ENCODE results near the gene ANKRD12.

The ANKRD12 gene

DNA sequence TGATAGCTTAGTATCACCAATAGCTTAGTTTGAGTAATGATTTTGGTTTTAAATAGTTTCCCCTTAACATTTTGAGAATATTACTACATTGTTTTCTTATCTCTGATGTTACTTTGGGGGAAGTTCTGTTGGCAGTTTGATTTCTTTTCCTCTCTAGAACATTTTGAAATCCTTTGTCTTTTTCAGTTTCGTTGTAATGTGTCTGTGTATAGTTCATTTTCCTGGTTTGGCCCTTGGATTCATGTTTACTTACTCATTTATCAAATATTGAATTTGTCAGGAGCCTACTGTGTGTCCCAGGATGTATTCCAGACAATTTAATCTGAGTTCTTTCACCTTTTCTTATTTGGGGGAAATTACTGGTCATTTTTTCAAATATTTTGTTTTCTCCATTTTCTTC is 16.7 kb downstream of the ANKRD12 start:
- no peaks in the 10 kb centered on the region for H3F3A ChIP-seq (ENCODE audit: insufficient read depth, low read length)
- no peaks in the 10 kb centered on the region for H3K27me3 ChIP-seq (ENCODE audit: insufficient read depth, low read length)
- no peak overlapping the region for H3K4me3 ChIP-seq (ENCODE audit: low read depth, low read length, poor library complexity, severe bottlenecking)
- H3K9ac ChIP-seq (ENCODE audit: low read length): no peak overlapping the region
- peaks cover 21% of the 10 kb centered on the region for H3K4me1 ChIP-seq (ENCODE audit: insufficient read depth, low read length, severe bottlenecking)
- H3K9me2 ChIP-seq (ENCODE audit: low read depth, low read length): no peaks in the 10 kb centered on the region
- H2AFZ ChIP-seq (ENCODE audit: low read length): no peak overlapping the region
- peaks cover 96% of the 10 kb centered on the region for H3K79me2 ChIP-seq (ENCODE audit: insufficient read depth, low read length)
- no peaks in the 10 kb centered on the region for H4K20me1 ChIP-seq (ENCODE audit: insufficient read depth, low read length)
- H3K27ac ChIP-seq (ENCODE audit: low read depth, low read length, poor library complexity, severe bottlenecking): no peak overlapping the region
- no peak overlapping the region for H3K4me2 ChIP-seq (ENCODE audit: low read length)
- H3K9me3 ChIP-seq (ENCODE audit: low read length): no peaks in the 10 kb centered on the region
- peaks cover 7% of the 10 kb centered on the region for H3K36me3 ChIP-seq (ENCODE audit: insufficient read depth, low read length)
- TF ChIP-seq, protein P1, sequence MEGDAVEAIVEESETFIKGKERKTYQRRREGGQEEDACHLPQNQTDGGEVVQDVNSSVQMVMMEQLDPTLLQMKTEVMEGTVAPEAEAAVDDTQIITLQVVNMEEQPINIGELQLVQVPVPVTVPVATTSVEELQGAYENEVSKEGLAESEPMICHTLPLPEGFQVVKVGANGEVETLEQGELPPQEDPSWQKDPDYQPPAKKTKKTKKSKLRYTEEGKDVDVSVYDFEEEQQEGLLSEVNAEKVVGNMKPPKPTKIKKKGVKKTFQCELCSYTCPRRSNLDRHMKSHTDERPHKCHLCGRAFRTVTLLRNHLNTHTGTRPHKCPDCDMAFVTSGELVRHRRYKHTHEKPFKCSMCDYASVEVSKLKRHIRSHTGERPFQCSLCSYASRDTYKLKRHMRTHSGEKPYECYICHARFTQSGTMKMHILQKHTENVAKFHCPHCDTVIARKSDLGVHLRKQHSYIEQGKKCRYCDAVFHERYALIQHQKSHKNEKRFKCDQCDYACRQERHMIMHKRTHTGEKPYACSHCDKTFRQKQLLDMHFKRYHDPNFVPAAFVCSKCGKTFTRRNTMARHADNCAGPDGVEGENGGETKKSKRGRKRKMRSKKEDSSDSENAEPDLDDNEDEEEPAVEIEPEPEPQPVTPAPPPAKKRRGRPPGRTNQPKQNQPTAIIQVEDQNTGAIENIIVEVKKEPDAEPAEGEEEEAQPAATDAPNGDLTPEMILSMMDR (IDR thresholded peaks at IDR 0.05; ENCODE audit: low read length): no peak
- no peak for TF ChIP-seq EZH2 (IDR thresholded peaks at IDR 0.05; ENCODE audit: borderline replicate concordance, low read length)

DNA sequence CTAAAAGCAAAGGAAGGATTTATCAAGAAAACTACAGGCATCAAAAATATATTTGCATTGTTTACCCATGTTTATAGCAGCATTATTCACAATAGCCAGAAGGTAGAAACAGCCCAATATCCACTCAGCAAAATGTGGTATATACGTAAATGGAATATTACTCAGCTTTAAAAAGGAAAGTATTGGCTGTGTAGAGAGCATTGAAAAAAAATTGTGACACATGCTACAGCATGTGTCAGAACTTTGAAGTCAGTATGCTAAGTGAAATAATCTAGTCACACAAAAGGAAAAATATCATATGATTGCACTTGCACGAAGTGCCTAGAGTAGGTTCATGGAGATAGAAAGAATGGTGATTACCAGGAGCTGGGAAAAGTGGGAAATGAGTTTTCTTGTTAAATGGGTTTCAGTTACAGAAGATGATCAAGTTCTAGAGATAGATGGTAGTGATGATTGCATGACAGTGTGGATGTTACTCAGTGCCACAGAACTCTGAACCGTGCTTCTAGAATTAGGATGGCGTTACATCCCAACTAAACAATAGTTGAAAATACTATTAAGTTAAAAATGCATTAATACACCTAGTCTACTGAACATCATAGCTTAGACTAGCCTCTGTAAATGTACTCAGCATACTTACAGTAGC is 20.1 kb downstream of the ANKRD12 start:
- Histone ChIP-seq H3K9ac (ENCODE audit: low read length) (no peak overlapping the region), H3K4me2 (ENCODE audit: low read length) (no peak overlapping the region), H3K4me3 (ENCODE audit: low read depth, low read length, poor library complexity, severe bottlenecking) (no peak overlapping the region), H3F3A (ENCODE audit: insufficient read depth, low read length) (no peaks in the 10 kb centered on the region), H3K9me3 (ENCODE audit: low read length) (peaks cover 5% of the 10 kb centered on the region; the same call in 1 of the 2 replicates), H3K36me3 (ENCODE audit: insufficient read depth, low read length) (peaks cover 18% of the 10 kb centered on the region), H3K4me1 (ENCODE audit: insufficient read depth, low read length, severe bottlenecking) (no peaks in the 10 kb centered on the region), H3K9me2 (ENCODE audit: low read depth, low read length) (no peaks in the 10 kb centered on the region), H3K27ac (ENCODE audit: low read depth, low read length, poor library complexity, severe bottlenecking) (no peak overlapping the region), H3K27me3 (ENCODE audit: insufficient read depth, low read length) (no peaks in the 10 kb centered on the region), H4K20me1 (ENCODE audit: insufficient read depth, low read length) (no peaks in the 10 kb centered on the region), H3K79me2 (ENCODE audit: insufficient read depth, low read length) (peaks cover 86% of the 10 kb centered on the region), H2AFZ (ENCODE audit: low read length) (no peak overlapping the region)
- TF ChIP-seq EZH2 (IDR thresholded peaks at IDR 0.05; ENCODE audit: borderline replicate concordance, low read length): no peak
- TF ChIP-seq, protein P1 (IDR thresholded peaks at IDR 0.05; ENCODE audit: low read length): no peak

DNA sequence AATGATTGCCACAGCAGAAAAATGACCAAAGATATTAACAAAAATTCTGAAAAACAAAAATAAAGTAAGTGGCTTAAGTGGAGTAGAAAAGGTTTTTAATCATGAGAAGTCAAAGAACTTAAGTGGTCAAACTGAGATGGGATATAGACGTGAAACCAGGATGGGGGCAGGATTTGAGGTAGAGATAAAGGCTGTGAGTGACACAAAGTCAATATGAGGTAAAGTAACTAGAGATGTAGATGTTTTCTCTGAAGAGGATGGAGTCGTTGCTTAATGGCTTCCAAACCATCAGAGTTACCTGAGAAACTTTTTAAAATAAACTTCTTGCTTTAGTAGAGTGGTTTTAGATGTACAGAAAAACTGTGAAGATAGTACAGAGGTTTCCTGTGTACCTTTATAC is 21.2 kb downstream of the ANKRD12 start:
- no peak overlapping the region for H3K4me3 ChIP-seq (ENCODE audit: low read depth, low read length, poor library complexity, severe bottlenecking)
- no peak overlapping the region for H2AFZ ChIP-seq (ENCODE audit: low read length)
- H3K27me3 ChIP-seq (ENCODE audit: insufficient read depth, low read length): no peaks in the 10 kb centered on the region
- no peaks in the 10 kb centered on the region for H3K9me2 ChIP-seq (ENCODE audit: low read depth, low read length)
- H3F3A ChIP-seq (ENCODE audit: insufficient read depth, low read length): no peaks in the 10 kb centered on the region
- no peak overlapping the region for H3K4me2 ChIP-seq (ENCODE audit: low read length)
- peaks cover 8% of the 10 kb centered on the region; the same call in 1 of the 2 replicates for H3K9me3 ChIP-seq (ENCODE audit: low read length)
- TF ChIP-seq, protein P1 (IDR thresholded peaks at IDR 0.05; ENCODE audit: low read length): no peak
- TF ChIP-seq EZH2 (IDR thresholded peaks at IDR 0.05; ENCODE audit: borderline replicate concordance, low read length): no peak
- H3K4me1 ChIP-seq (ENCODE audit: insufficient read depth, low read length, severe bottlenecking): no peaks in the 10 kb centered on the region
- peaks cover 18% of the 10 kb centered on the region for H3K36me3 ChIP-seq (ENCODE audit: insufficient read depth, low read length)
- H3K9ac ChIP-seq (ENCODE audit: low read length): no peak overlapping the region
- H4K20me1 ChIP-seq (ENCODE audit: insufficient read depth, low read length): no peaks in the 10 kb centered on the region
- no peak overlapping the region for H3K27ac ChIP-seq (ENCODE audit: low read depth, low read length, poor library complexity, severe bottlenecking)
- peaks cover 86% of the 10 kb centered on the region for H3K79me2 ChIP-seq (ENCODE audit: insufficient read depth, low read length)

Measured in OCI-LY1 (cell line).